AG04450 (cell line): ENCODE results near the gene DSG2. TPM values are rescaled to one million over a fixed set of nuclear protein-coding genes. Genes with fewer than 3 reads are reported as not detected.
A peak's percentile ranks its signal among the peaks of the same experiment; 100 is the strongest.

ENCODE experiments used
- CTCF ChIA-PET: fragments of 300-600, 350-600 bp; formaldehyde crosslinking; extraction: SDS; loops from one replicate; lab custom pipeline; 2022; ENCODE audit warnings: antibody characterized with exemption, inconsistent platforms; lab: Charles Lee
- POLR2A ChIA-PET: fragments of 350-600 bp; formaldehyde crosslinking; extraction: SDS; loops from one replicate; lab custom pipeline; 2021; ENCODE audit warnings: antibody characterized with exemption, inconsistent platforms; lab: Yijun Ruan, JAX
- DNase-seq: peaks from one replicate; pipeline ENCODE4 v3.0.0-alpha.2; 2011; ENCODE audit warnings: low read depth, low spot score
- H3K27ac ChIP-seq: one replicate; pipeline ENCODE4 v1.5.1; 2012; ENCODE audit warnings: low read depth, low read length, control low read depth
- H3K27me3 ChIP-seq: one replicate; pipeline ENCODE4 v1.6.0; 2012; ENCODE audit warnings: low read length; ENCODE audit not compliant: control insufficient read depth, insufficient read depth
- H3K4me3 ChIP-seq: 2 replicates; pipeline ENCODE4 v1.5.1; 2011; ENCODE audit warnings: mild to moderate bottlenecking, low read depth, low read length, control low read depth
- H3K9me3 ChIP-seq: 2 replicates; pipeline ENCODE4 v1.5.1; 2012; ENCODE audit warnings: low read length; ENCODE audit not compliant: control insufficient read depth, insufficient read depth
- CTCF ChIP-seq: IDR thresholded peaks from 2 replicates; pipeline ENCODE4 v1.5.1; 2011; ENCODE audit warnings: low read depth, low read length, control low read depth, inconsistent platforms
- polyA minus RNA-seq: library from RNA; depleted of rRNA, polyadenylated mRNA; stranded (reverse); fragments of >200 nt; gene quantifications from 2 replicates; pipeline ENCODE4 v1.2.3, GENCODE V29; 2011; rRNA and poly(A)+ RNA removed
- polyA plus RNA-seq: library from polyadenylated mRNA; depleted of rRNA; stranded (reverse); fragments of >200 nt; gene quantifications from 2 replicates; pipeline ENCODE4 v1.2.3, GENCODE V29; 2011; rRNA removed

DSG2 gene
- 0.56 and 0.84 TPM in 2 replicates for polyA plus RNA-seq
- polyA minus RNA-seq, result 0.41 and 0.65 TPM in 2 replicates

GRCh38 chr18:31497836-31498573 lies at the start of gene DSG2:
Gene DSG2 (plus strand): TSS chr18:31498177. CDS start chr18:31498252, 75 bp downstream.
- CTCF ChIA-PET, result no interaction called here
- Histone ChIP-seq H3K4me3 (peak within 1 kb of the TSS; percentile 17), H3K27me3 (peaks cover 2% of the 10 kb centered on the region), H3K27ac (no peak within 1 kb of the TSS), H3K9me3 (peaks cover 15% of the 10 kb centered on the region)
- no peak for TF ChIP-seq CTCF
- POLR2A ChIA-PET, result no interaction called here
- DNase-seq, result no peak

GRCh38 chr18:31450409-31450808 lies 47.6 kb upstream of the DSG2 start:
- no peak overlapping the region for H3K4me3 ChIP-seq
- no peaks in the 10 kb centered on the region for H3K27me3 ChIP-seq
- peaks cover 12% of the 10 kb centered on the region for H3K9me3 ChIP-seq
- POLR2A ChIA-PET, result no interaction called here
- H3K27ac ChIP-seq, result no peak overlapping the region
- no peak for DNase-seq
- TF ChIP-seq CTCF, result no peak
- CTCF ChIA-PET, result no interaction called here

- CTCF ChIA-PET, result no interaction called here
These were observed 46.4 kb upstream of the DSG2 start for GRCh38 chr18:31451625-31452024.

GRCh38 chr18:31454066-31454708 lies 43.8 kb upstream of the DSG2 start:
- Histone ChIP-seq H3K9me3 (peaks cover 9% of the 10 kb centered on the region; the same call in 1 of the 2 replicates), H3K27me3 (no peaks in the 10 kb centered on the region), H3K4me3 (no peak overlapping the region), H3K27ac (no peak overlapping the region)
- POLR2A ChIA-PET, result no interaction called here
- CTCF ChIA-PET, result no interaction called here
- DNase-seq, result no peak
- no peak for TF ChIP-seq CTCF

More at GRCh38 chr18:31451625-31452024, 46.4 kb upstream of the DSG2 start:
- DNase-seq, result no peak
- H3K9me3 ChIP-seq, result peaks cover 8% of the 10 kb centered on the region
- H3K27me3 ChIP-seq, result no peaks in the 10 kb centered on the region
- no peak for TF ChIP-seq CTCF
- H3K27ac ChIP-seq, result no peak overlapping the region
- POLR2A ChIA-PET, result no interaction called here
- H3K4me3 ChIP-seq, result no peak overlapping the region

- no peak for TF ChIP-seq CTCF
These were observed 28.3 kb upstream of the DSG2 start for GRCh38 chr18:31469629-31470028.

More at GRCh38 chr18:31469629-31470028, 28.3 kb upstream of the DSG2 start:
- peaks cover 5% of the 10 kb centered on the region for H3K9me3 ChIP-seq
- DNase-seq, result no peak
- POLR2A ChIA-PET, result no interaction called here
- H3K27ac ChIP-seq, result no peak overlapping the region
- H3K4me3 ChIP-seq, result no peak overlapping the region
- CTCF ChIA-PET, result no interaction called here
- H3K27me3 ChIP-seq, result no peaks in the 10 kb centered on the region
